Mesothelial cell of epicardium (in vitro differentiated cells): ENCODE results near the gene TMEM132C. TPM values are rescaled to one million over a fixed set of nuclear protein-coding genes. Genes with fewer than 3 reads are reported as not detected.

ENCODE experiments used
- DNase-seq, 2 experiments: peaks; one replicate each; pipeline ENCODE4 v3.0.0; 2021; ENCODE audit warnings: low spot score in 2 of 2; ENCODE audit not compliant: unreplicated experiment in 2 of 2
- H3K27ac Mint-ChIP-seq: 2 replicates; pipeline ENCODE4 v1.8.0; 2021; ENCODE audit warnings: mixed read lengths
- H3K27me3 Mint-ChIP-seq: 2 replicates; pipeline ENCODE4 v1.8.0; 2021; ENCODE audit warnings: low read depth, mixed read lengths
- H3K36me3 Mint-ChIP-seq: 2 replicates; pipeline ENCODE4 v1.8.0; 2021; ENCODE audit warnings: mixed read lengths
- H3K4me1 Mint-ChIP-seq: 2 replicates; pipeline ENCODE4 v1.8.0; 2021; ENCODE audit warnings: mixed read lengths
- H3K4me3 Mint-ChIP-seq: 2 replicates; pipeline ENCODE4 v1.8.0; 2021; ENCODE audit warnings: mild to moderate bottlenecking, moderate library complexity, mixed read lengths
- H3K9me3 Mint-ChIP-seq: 2 replicates; pipeline ENCODE4 v1.8.0; 2021; ENCODE audit warnings: mixed read lengths
- total RNA-seq: library from RNA; stranded (reverse); gene quantifications from 3 replicates; pipeline ENCODE4 v1.2.1, GENCODE V29; 2021
- TF ChIP-seq, protein P1 (sequence below): fragments of 200-600 bp; sonication (generic); IDR thresholded peaks from one replicate; pipeline ENCODE4 v1.5.0; 2021; ENCODE audit warnings: antibody characterized with exemption; ENCODE audit not compliant: unreplicated experiment

The TMEM132C gene
- total RNA-seq, 1 donor from 2014 or later = 25.5 TPM

DNA sequence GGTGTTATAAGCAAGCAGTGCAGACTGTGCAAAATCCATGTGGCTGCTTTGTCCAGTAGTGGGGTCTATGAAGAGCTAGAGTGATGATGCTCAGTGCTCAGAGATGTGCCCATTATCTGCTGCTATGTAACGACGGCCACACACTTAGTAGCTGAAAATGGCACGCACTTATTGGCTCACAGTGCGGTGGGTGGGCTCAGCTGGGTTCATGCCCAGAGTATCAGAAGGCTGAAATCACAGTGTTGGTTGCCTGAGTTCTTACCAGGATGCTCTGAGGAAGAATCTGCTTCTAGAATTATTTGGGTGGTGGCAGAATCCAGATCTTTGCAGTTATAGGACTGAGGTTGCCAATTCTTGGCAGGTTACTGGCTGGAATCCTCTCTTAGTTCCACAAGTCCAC, 432.1 kb downstream of the TMEM132C start:
- TF ChIP-seq, protein P1, sequence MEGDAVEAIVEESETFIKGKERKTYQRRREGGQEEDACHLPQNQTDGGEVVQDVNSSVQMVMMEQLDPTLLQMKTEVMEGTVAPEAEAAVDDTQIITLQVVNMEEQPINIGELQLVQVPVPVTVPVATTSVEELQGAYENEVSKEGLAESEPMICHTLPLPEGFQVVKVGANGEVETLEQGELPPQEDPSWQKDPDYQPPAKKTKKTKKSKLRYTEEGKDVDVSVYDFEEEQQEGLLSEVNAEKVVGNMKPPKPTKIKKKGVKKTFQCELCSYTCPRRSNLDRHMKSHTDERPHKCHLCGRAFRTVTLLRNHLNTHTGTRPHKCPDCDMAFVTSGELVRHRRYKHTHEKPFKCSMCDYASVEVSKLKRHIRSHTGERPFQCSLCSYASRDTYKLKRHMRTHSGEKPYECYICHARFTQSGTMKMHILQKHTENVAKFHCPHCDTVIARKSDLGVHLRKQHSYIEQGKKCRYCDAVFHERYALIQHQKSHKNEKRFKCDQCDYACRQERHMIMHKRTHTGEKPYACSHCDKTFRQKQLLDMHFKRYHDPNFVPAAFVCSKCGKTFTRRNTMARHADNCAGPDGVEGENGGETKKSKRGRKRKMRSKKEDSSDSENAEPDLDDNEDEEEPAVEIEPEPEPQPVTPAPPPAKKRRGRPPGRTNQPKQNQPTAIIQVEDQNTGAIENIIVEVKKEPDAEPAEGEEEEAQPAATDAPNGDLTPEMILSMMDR = no peak
- no peaks in the 10 kb centered on the region for H3K4me1 Mint-ChIP-seq
- H3K27ac Mint-ChIP-seq = no peak overlapping the region
- no peak overlapping the region for H3K4me3 Mint-ChIP-seq
- no peaks in the 10 kb centered on the region for H3K27me3 Mint-ChIP-seq
- DNase-seq = no peak
- H3K9me3 Mint-ChIP-seq = peaks cover 12% of the 10 kb centered on the region
- H3K36me3 Mint-ChIP-seq = peaks cover 13% of the 10 kb centered on the region

DNA sequence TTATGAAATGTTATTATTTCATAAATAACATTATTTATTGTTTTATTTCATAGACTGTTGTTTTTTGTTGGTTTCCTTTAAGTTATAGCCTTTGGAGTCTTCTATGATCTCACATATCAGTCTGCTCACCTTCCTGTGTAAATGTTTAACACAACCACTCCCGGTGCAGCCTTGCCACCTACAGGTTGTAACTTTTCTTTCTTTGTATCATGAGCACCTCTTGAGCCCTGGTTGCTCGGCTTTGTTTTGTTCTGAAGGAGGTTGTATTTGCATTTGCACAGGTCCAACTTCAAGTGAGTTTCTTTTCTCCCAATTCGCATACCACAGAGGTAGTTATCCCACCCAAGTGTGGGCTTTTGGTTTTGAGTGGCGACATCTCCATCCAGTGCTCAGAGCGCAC, 435.4 kb downstream of the TMEM132C start:
- H3K27ac Mint-ChIP-seq = no peak overlapping the region

DNA sequence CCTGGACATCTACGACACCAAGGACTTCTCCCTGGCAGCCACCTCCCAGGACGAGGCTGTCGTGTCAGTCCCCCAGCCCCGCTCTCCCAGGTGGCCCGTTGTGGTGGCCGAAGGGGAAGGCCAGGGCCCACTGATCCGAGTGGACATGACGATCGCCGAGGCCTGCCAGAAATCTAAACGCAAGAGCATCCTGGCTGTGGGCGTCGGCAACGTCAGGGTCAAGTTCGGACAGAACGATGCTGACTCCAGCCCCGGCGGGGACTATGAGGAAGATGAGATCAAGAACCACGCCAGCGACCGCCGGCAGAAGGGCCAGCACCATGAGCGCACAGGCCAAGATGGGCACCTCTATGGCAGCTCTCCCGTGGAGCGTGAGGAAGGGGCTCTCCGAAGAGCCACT, 438.2 kb downstream of the TMEM132C start:
- Mint-ChIP-seq H3K27me3 (no peaks in the 10 kb centered on the region), H3K36me3 (peaks cover 2% of the 10 kb centered on the region), H3K9me3 (no peaks in the 10 kb centered on the region), H3K4me3 (no peak overlapping the region), H3K27ac (no peak overlapping the region), H3K4me1 (no peaks in the 10 kb centered on the region)
- TF ChIP-seq, protein P1 = no peak
- DNase-seq = no peak

More for the DNA sequence above, 435.4 kb downstream of the TMEM132C start:
- no peaks in the 10 kb centered on the region for H3K4me1 Mint-ChIP-seq
- peaks cover 9% of the 10 kb centered on the region for H3K36me3 Mint-ChIP-seq
- H3K27me3 Mint-ChIP-seq = no peaks in the 10 kb centered on the region
- no peak for DNase-seq
- TF ChIP-seq, protein P1 = no peak
- H3K9me3 Mint-ChIP-seq = peaks cover 6% of the 10 kb centered on the region
- no peak overlapping the region for H3K4me3 Mint-ChIP-seq

DNA sequence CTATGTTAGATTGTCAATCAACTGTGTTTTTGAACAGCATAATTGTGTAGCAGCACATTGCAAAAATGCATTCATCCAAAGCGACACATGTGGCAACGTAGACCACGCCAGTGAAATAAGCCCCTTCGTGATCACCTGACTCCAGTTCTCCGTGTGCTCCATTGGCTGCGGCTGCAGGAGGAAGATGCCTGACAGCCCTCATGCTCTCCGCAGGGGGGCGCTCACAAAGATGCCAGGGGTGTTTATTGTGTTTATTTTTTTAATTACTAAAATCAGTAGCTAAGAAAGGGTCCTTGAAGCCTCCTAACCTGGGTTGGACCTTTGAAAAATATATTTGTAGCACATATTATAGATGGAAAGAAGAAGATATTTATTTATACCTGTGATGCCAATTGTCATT, 440.5 kb downstream of the TMEM132C start:
- TF ChIP-seq, protein P1 = no peak
- Mint-ChIP-seq H3K27me3 (no peaks in the 10 kb centered on the region), H3K9me3 (no peaks in the 10 kb centered on the region), H3K4me1 (no peaks in the 10 kb centered on the region), H3K27ac (no peak overlapping the region), H3K36me3 (peaks cover 2% of the 10 kb centered on the region), H3K4me3 (no peak overlapping the region)
- no peak for DNase-seq

DNA sequence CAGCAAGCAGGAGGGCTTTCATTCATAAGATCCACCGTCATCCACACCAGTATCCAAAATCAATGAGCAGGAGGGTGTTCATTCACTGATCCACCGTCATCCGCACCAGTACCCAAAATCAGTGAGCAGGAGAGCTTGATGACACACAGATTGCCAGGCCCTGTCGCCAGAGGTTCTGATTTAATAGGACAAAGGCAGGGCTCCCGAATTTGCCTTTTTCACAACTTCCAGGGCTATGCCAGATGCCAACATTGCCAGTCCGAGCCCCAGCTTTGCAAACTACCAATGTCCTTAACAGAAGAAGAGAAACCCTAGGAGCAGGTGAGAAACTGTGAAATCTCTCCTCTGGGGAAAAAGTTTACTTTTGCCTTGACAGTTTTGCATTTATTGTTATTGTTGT, 441.8 kb downstream of the TMEM132C start:
- Mint-ChIP-seq H3K27me3 (no peaks in the 10 kb centered on the region), H3K36me3 (no peaks in the 10 kb centered on the region), H3K4me3 (no peak overlapping the region), H3K9me3 (no peaks in the 10 kb centered on the region), H3K4me1 (no peaks in the 10 kb centered on the region), H3K27ac (no peak overlapping the region)
- DNase-seq = no peak
- TF ChIP-seq, protein P1 = no peak

DNA sequence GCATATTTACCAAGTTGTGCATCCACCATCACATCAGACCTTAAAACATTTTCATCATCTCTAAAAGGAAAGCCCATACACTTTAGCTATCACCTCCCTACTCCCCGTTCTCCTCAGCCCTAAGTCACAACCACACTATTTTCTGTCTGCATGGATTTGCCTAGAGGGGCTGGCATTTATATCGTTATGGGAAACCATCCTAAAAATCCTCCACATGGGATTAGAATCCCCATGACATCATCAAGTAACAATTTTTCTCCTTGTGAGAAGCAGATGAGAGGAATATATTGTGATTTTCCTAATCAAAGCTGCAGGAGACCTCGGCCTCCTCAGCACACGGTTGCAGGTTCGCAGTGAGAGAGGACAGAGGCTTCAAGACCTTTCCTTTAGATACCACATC, 442.7 kb downstream of the TMEM132C start:
- no peak for DNase-seq
- Mint-ChIP-seq H3K27ac (no peak overlapping the region), H3K36me3 (no peaks in the 10 kb centered on the region), H3K4me3 (no peak overlapping the region), H3K27me3 (peaks cover 3% of the 10 kb centered on the region), H3K4me1 (no peaks in the 10 kb centered on the region), H3K9me3 (peaks cover 2% of the 10 kb centered on the region)
- TF ChIP-seq, protein P1 = no peak
